Astrocyte of the cerebellum (primary cell): ENCODE results near the gene DUSP7.

Experiments
- DNase-seq: peaks from one replicate; pipeline ENCODE4 v3.0.0-alpha.2; 2011; ENCODE audit warnings: low read depth
- H3K4me3 ChIP-seq: 2 replicates; pipeline ENCODE4 v1.5.1; 2011; ENCODE audit warnings: mild to moderate bottlenecking, low read depth, low read length, moderate library complexity
- in situ Hi-C: cut with HindIII; loops from 2 replicates; pipeline ENCODE4 v1.10.0; 2017; ENCODE audit warnings: low sequenced_read_pairs
- TF ChIP-seq, protein P1 (sequence below): IDR thresholded peaks from 2 replicates; pipeline ENCODE4 v1.5.1; 2012; ENCODE audit warnings: low read length, low read depth, moderate library complexity, mild to moderate bottlenecking; ENCODE audit errors: missing control alignments

The DUSP7 gene

DNA sequence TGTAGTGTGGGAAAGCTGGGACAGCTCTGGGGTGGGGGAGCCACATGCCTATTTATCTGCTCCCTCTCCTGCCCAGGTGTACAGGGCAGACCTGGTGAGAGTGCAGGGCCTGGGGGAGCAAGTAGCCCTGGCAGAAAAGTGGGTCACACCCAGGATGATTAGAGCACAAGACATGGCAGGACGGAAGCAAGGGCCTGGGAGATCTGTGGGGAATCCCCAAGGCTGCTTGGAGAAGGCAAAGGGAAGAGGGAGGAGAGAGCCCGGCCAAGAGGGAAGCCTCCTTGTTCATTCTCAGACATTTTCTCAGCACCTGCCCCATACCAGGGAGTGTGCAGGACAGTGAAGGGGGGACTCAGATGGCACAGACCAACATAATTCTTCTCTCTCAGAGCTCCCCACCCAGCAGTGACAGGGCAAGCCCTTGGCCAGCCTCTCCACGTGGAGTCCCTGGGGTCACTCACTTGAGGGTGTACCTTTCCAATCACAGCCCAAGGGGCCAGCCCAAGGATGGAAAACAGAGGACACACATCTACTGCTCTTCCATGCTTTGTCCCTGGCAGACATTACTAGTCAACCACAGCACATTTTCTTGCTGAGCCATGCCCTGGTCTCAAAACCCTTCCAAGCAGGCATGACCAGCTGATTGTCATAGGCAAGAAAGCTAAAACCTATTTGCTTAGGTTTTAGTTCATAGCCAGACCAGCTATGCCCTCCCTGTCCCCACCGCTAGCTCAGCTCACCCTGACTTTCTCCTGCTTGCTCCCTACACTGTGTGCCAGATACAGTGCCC, 4.9 kb upstream of the DUSP7 start:
- no peak for DNase-seq
- in situ Hi-C loops, result no loop called here
- no peak overlapping the region for H3K4me3 ChIP-seq
- TF ChIP-seq, protein P1, sequence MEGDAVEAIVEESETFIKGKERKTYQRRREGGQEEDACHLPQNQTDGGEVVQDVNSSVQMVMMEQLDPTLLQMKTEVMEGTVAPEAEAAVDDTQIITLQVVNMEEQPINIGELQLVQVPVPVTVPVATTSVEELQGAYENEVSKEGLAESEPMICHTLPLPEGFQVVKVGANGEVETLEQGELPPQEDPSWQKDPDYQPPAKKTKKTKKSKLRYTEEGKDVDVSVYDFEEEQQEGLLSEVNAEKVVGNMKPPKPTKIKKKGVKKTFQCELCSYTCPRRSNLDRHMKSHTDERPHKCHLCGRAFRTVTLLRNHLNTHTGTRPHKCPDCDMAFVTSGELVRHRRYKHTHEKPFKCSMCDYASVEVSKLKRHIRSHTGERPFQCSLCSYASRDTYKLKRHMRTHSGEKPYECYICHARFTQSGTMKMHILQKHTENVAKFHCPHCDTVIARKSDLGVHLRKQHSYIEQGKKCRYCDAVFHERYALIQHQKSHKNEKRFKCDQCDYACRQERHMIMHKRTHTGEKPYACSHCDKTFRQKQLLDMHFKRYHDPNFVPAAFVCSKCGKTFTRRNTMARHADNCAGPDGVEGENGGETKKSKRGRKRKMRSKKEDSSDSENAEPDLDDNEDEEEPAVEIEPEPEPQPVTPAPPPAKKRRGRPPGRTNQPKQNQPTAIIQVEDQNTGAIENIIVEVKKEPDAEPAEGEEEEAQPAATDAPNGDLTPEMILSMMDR, result no peak

DNA sequence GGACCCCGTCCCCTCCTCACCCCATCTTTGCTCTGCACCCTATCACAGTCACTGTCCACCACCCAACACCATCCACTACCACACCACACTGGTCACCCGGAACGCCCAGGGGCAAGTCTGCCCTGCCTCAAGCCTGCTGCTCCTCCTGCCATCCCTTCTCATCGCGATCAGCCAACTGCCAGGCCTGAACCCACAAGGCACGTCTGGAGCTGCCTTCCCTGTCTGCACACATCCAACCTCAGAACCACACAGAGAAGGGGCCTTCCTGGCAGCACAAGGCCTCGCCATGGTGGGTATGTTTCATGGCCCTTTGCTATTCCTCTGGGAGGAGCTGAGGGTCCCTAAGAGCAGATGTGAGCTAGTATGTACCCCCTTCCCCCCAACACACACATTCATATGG, 3.4 kb upstream of the DUSP7 start:
- no peak for DNase-seq
- in situ Hi-C loops, result no loop called here
- H3K4me3 ChIP-seq, result no peak overlapping the region
- TF ChIP-seq, protein P1, result no peak

DNA sequence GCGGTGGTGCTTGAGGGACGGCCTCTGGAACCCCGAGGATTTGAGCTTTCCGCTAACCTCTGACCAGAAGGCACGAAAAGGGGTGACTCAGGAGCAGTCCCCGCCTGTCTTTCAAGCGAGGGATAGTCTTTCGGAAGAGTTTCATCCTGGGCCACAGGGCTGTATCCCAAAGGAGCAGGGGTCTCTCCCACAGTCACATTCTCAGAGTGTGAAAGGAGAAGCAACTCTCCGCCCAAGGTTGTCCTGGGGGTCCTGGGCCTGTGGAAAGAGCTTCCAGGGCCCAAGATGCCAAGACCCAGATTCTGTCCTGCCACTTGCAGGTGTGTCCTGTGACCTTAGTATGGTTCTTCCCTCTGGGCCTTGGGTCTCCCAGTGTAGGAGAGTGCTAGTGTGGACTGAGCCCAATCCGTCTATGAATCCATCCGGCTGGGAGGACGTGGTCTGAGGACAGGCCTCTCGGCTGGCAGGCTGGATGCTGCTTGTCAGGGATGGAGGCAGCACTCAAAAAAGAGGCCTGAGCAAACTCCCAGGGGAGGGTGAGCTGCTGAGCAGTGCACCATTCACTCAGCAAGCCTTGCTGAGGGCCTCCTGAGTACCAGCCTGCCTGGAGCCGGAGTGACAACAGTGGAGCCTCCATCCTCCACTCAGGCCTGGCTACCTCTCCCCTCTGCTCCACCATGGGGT, 1.6 kb upstream of the DUSP7 start:
- in situ Hi-C loops, result no loop called here
- DNase-seq, result no peak
- TF ChIP-seq, protein P1, result no peak
- peak overlapping the region; percentile 41 for H3K4me3 ChIP-seq

DNA sequence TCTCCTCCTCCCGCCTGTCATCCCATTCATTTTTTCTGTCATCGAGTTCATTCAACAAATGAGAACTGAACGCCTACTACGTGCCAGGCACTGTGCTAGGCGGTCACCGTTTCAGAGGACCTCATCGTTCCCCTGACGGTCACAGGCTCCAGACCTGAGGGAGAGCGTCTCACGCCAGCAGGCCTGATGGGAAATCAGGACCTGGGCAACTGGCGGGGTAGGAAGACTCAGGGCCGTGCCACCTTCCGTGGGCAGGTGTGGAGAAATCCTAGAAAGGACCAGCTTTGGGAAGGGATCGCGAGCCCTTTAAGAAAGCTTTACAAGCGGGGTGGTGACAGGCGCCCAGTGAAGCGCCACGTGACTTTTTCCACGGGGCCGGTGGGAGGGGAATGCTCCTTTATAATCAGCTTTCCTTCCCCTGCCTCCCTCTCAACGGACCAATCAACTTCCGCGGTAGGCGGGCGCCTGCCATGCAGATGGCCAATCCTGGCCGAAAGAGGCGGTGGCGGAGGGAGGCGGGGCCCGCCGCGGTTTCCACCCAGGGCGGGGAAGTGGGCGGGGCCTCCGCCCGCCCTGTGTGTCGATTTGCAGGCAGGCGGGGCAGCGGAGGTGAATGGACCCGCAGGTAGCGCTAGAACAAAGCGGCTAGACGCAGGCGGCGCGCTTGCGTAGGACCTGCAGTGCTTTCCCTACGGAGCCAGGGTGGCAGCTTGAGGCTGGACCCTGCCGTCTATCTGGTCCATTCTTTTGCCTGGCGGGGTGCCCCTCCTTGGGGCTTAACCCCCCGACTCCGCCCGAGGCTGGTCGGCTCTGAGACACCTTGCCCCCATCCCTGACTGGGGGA, 819 bp upstream of the DUSP7 start:
- in situ Hi-C loops, result no loop called here
- TF ChIP-seq, protein P1, result no peak
- peak overlapping the region; percentile 91 for H3K4me3 ChIP-seq
- peak; percentile 96 for DNase-seq

DNA sequence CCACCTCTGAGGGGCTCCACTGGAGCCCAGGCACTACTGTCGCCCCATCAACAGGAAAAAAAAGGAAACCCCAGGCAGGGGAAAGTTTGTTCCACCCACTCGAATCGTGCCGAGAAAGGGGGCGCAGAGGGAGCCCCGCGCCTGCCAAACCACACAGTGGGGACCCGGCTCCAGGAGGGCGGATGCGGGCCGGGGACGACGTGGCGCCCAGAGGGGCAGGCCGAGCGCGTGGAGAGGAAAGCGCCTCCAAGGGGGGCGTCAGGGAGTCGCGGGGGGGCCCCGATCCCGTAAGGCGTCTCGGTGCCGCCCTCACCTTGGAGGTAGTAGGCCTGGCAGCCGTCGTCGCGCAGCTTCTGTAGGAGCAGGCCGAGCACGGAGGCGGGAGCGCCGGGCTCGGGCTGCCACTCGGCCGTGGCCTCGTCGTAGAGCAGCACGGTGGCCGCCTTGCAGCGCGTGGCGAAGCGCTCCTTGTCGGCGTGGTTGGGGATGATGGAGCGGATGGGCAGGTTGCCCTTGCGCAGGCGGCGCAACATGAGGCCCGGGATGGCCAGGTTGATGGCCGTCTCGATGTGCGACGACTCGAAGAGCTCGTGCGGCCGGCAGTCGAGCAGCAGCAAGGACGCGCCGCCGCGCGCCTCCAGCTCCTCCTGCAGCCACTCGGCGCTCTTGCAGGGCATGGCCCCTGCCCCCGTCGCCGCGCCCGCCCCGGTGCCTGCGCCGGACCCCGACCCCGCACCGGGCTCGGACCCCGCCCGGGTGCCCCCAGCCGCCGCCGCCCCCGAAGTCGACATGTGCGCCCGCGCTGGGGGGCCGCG, 627 bp downstream of the DUSP7 start:
- DNase-seq, result no peak
- TF ChIP-seq, protein P1, result no peak
- peak overlapping the region; percentile 91 for H3K4me3 ChIP-seq
- in situ Hi-C loops, result no loop called here
